Thyroid gland (tissue), 4 donors: ENCODE results near the gene ATXN7L3. TPM values are rescaled to one million over a fixed set of nuclear protein-coding genes. Genes with fewer than 3 reads are reported as not detected.

Source experiments
- DNase-seq, 2 donors: peaks; one replicate each; pipeline ENCODE4 v3.0.0-alpha.2; 2019
- H3K27ac ChIP-seq, 3 donors: fragments of 200-600 bp; sonication (generic); 1 replicate in 2 of 3; 2 replicates in 1 of 3; pipeline ENCODE4 v1.5.1; 2016 to 2019; ENCODE audit warnings: mild to moderate bottlenecking in 1 of 3, moderate library complexity in 1 of 3
- H3K27me3 ChIP-seq: fragments of 200-600 bp; sonication (generic); one replicate; pipeline ENCODE4 v1.5.1; 2019
- H3K36me3 ChIP-seq, 2 donors: fragments of 200-600 bp; sonication (generic); one replicate each; pipeline ENCODE4 v1.5.1; 2016 to 2019
- H3K4me1 ChIP-seq, 2 donors: fragments of 200-600 bp; sonication (generic); one replicate each; pipeline ENCODE4 v1.5.1; 2017 to 2019
- H3K4me3 ChIP-seq, 3 donors: fragments of 200-600 bp; sonication (generic); replicated peaks in 1 of 3; 1 replicate in 2 of 3; 2 replicates in 1 of 3; pipeline ENCODE4 v1.5.1; 2016; ENCODE audit warnings: mild to moderate bottlenecking in 1 of 3
- H3K9me3 ChIP-seq: fragments of 200-600 bp; sonication (generic); one replicate; pipeline ENCODE4 v1.5.1; 2017
- POLR2A ChIP-seq, 2 donors: fragments of 450-650 bp; IDR thresholded peaks; one replicate each; pipeline ENCODE4 v1.6.1; 2017; ENCODE audit warnings: antibody characterized with exemption in 2 of 2, mild to moderate bottlenecking in 2 of 2, moderate library complexity in 1 of 2
- WGBS, 2 donors: methylation state at CpG; one replicate each; pipeline ENCODE4 v1.1.5; 2017; 5-methylcytosine and 5-hydroxymethylcytosine counted together
- intact Hi-C: fragments of 100-400 bp; cut with DNase I; formaldehyde crosslinking; loops from one replicate; pipeline ENCODE4 v1.15.1; 2023
- total RNA-seq, 4 donors: library from RNA; depleted of rRNA; stranded (reverse); fragments of >200 nt; gene quantifications; one replicate each; pipeline ENCODE4 v1.2.3, GENCODE V29; 2016
- TF ChIP-seq, protein P1 (sequence below), 6 experiments: fragments of 200-600 bp in 3 of 6; fragments of 450-650 bp in 3 of 6; sonication (generic) in 3 of 6; IDR thresholded peaks; one replicate each; pipeline ENCODE4 v1.5.1; 2016 to 2019; ENCODE audit warnings: antibody characterized with exemption in 6 of 6, mild to moderate bottlenecking in 2 of 6, inconsistent platforms in 1 of 6, moderate library complexity in 1 of 6

Gene ATXN7L3
- total RNA-seq, 4 donors from 2014 or later = 52.4 to 64.5 (median 58.0) TPM

DNA sequence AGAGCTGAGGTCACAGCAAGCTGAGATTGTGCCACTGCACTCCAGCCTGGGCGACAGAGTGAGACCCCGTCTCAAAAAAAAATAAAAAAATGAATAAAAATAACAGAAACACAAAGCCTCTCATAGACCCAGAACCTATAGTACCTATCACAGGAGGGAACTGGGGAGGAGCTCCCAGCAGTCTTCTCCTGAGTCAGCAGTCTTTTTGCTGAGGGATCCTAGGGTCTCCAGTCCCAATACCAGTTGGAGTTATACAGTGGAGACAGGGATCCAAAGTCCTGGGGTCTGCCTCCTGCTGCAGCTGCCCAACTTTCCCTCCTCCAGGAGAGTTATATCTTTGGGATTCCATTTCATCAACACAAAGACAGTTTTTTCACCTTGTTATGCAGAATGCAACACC lies 16.7 kb downstream of the ATXN7L3 start:
- WGBS, 2 donors = 84 to 96% methylated on average over 2 of the region's 2 CpGs
- no peaks in the 10 kb centered on the region for H3K9me3 ChIP-seq
- intact Hi-C loops = no loop called here

DNA sequence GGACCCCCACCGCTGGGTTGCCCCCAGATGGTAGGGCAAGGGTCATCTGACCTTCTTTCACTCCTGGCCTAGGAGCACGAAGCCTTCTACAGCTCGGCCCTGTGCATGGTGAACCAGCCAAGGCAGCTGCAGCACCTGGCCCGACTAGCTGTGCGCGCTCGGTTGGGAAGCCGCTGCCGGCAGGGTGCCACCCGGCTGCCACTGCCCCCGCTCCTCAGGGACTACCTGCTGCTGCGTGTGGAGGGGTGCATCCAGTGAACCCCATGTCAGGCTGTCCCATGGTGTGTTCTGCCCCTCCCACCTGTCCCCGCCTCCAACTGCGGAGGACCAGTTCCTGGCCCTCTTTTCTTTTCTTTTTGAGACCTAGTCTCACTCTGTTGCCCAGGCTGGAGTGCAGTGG lies 21.6 kb downstream of the ATXN7L3 start:
- no peaks in the 10 kb centered on the region for H3K4me1 ChIP-seq
- DNase-seq = no peak
- TF ChIP-seq, protein P1, sequence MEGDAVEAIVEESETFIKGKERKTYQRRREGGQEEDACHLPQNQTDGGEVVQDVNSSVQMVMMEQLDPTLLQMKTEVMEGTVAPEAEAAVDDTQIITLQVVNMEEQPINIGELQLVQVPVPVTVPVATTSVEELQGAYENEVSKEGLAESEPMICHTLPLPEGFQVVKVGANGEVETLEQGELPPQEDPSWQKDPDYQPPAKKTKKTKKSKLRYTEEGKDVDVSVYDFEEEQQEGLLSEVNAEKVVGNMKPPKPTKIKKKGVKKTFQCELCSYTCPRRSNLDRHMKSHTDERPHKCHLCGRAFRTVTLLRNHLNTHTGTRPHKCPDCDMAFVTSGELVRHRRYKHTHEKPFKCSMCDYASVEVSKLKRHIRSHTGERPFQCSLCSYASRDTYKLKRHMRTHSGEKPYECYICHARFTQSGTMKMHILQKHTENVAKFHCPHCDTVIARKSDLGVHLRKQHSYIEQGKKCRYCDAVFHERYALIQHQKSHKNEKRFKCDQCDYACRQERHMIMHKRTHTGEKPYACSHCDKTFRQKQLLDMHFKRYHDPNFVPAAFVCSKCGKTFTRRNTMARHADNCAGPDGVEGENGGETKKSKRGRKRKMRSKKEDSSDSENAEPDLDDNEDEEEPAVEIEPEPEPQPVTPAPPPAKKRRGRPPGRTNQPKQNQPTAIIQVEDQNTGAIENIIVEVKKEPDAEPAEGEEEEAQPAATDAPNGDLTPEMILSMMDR (IDR thresholded peaks at IDR 0.05) = no peak
- no peak for TF ChIP-seq POLR2A (IDR thresholded peaks at IDR 0.05)
- H3K27me3 ChIP-seq = no peaks in the 10 kb centered on the region
- no peak overlapping the region for H3K4me3 ChIP-seq
- intact Hi-C loops = loop anchor here (10.0 kb wide), 1 partner anchor 233 kb away; the partner anchor contains the start of gene PPY
- H3K27ac ChIP-seq = no peak overlapping the region
- H3K9me3 ChIP-seq = no peaks in the 10 kb centered on the region
- H3K36me3 ChIP-seq = peaks cover 0 to 7% of the 10 kb centered on the region in 2 donors
- WGBS, 2 donors = 89 to 94% methylated on average over 9 to 14 of the region's 14 CpGs

More for the DNA sequence above, 16.7 kb downstream of the ATXN7L3 start:
- H3K36me3 ChIP-seq = peaks cover 0 to 7% of the 10 kb centered on the region in 2 donors
- H3K4me3 ChIP-seq = no peak overlapping the region
- H3K4me1 ChIP-seq = peaks cover 4 to 19% of the 10 kb centered on the region in 2 donors
- no peaks in the 10 kb centered on the region for H3K27me3 ChIP-seq
- TF ChIP-seq, protein P1 (IDR thresholded peaks at IDR 0.05) = no peak
- TF ChIP-seq POLR2A (IDR thresholded peaks at IDR 0.05) = no peak
- H3K27ac ChIP-seq = no peak overlapping the region
- no peak for DNase-seq

DNA sequence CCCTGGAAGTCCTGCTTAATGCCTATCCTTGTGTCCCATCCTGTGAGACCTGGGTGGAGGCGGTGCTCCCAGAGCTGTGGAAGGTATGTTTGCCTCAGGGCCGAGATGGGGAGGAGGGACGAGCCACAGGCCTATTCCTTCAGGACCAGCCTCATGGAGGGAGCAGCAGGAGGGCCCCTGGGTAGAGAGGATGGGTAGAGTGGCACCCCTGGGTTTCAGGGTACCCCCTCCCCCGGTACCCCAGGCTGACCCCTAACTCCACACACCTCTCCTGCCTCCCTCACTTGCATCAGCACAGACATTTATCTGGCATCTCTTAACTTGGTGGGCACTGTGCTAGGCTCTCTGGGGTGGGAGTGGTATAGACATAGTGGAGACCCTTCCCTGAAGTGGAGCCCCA lies 22.0 kb downstream of the ATXN7L3 start:
- no peaks in the 10 kb centered on the region for H3K4me1 ChIP-seq
- 100% methylated on average over 4 of the region's 4 CpGs for WGBS, 2 donors
- no peak overlapping the region for H3K27ac ChIP-seq
- intact Hi-C loops = loop anchor here (10.0 kb wide), 1 partner anchor 233 kb away; the partner anchor contains the start of gene PPY
- H3K4me3 ChIP-seq = no peak overlapping the region
- H3K9me3 ChIP-seq = no peaks in the 10 kb centered on the region
- DNase-seq = no peak
- peaks cover 0 to 6% of the 10 kb centered on the region in 2 donors for H3K36me3 ChIP-seq
- TF ChIP-seq, protein P1 (IDR thresholded peaks at IDR 0.05) = no peak
- TF ChIP-seq POLR2A (IDR thresholded peaks at IDR 0.05) = no peak
- H3K27me3 ChIP-seq = no peaks in the 10 kb centered on the region

DNA sequence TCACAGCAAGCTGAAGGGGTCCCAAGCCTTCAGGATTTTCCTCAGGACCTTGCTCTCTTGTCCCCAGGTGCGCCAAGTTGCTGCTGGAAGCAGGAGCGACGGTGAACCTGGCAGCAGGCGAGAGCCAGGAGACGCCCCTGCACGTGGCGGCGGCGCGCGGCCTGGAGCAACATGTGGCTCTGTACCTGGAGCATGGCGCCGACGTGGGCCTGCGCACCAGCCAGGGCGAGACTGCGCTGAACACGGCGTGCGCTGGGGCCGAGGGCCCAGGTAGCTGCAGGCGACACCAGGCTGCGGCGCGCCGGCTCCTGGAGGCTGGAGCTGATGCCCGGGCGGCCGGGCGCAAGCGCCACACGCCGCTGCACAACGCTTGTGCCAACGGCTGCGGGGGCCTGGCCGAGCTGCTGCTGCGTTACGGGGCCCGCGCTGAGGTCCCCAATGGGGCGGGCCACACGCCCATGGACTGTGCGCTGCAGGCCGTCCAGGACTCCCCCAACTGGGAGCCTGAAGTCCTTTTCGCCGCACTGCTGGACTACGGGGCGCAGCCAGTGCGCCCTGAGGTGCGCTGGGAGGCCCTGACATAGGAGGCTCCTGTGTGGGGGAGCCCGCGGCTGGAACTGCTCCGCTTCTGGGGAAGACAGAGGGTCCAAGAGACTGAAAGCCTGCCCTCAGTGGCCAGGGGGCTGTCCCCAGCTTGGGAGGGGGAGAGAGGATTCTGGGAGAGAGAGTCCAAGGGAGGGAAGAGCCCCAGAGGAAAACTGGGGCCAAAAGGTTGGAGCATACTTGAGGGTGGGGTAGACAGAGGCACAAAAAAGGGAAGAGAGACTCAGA lies 22.8 kb downstream of the ATXN7L3 start:
- H3K4me1 ChIP-seq = no peaks in the 10 kb centered on the region
- no peak overlapping the region for H3K4me3 ChIP-seq
- WGBS, 2 donors = 90 to 94% methylated on average over 35 to 41 of the region's 54 CpGs
- H3K27me3 ChIP-seq = no peaks in the 10 kb centered on the region
- no peak for DNase-seq
- H3K27ac ChIP-seq = no peak overlapping the region
- H3K36me3 ChIP-seq = no peaks in the 10 kb centered on the region
- intact Hi-C loops = loop anchor here (10.0 kb wide), 1 partner anchor 232 kb away; the partner anchor contains the start of gene PPY
- TF ChIP-seq POLR2A (IDR thresholded peaks at IDR 0.05) = no peak
- TF ChIP-seq, protein P1 (IDR thresholded peaks at IDR 0.05) = no peak
- H3K9me3 ChIP-seq = no peaks in the 10 kb centered on the region

DNA sequence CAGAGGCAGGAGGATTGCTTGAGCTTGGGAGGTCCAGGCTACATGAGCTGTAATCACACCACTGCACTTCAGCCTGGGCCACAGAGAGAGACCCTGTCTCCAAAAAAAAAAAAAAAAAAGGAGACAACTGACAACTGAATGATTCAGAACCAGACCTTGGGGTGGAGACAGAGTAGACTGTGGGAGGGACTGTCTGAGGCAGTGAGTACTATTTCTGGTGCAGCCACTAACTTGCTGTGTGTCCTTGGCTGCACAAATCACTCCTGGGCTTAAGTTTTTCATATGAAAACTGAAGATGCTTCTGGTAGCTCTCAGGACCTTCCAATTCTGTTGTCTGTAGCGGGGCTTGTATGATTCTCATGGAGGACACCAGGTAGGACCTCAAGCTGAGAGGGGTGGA lies 23.4 kb downstream of the ATXN7L3 start:
- TF ChIP-seq, protein P1 (IDR thresholded peaks at IDR 0.05) = no peak
- TF ChIP-seq POLR2A (IDR thresholded peaks at IDR 0.05) = no peak
- Histone ChIP-seq H3K27ac (no peak overlapping the region), H3K4me3 (no peak overlapping the region), H3K27me3 (no peaks in the 10 kb centered on the region), H3K4me1 (no peaks in the 10 kb centered on the region), H3K9me3 (no peaks in the 10 kb centered on the region), H3K36me3 (no peaks in the 10 kb centered on the region)
- 92 to 100% methylated on average over 1 of the region's 1 CpG for WGBS, 2 donors
- intact Hi-C loops = loop anchor here (10.0 kb wide), 1 partner anchor 231 kb away; the partner anchor contains the start of gene PPY
- DNase-seq = no peak
